ENCODE data around the gene TCTN3.

The TCTN3 gene

GRCh38 chr10:95657250-95657649 lies 36.5 kb downstream of the TCTN3 start:
- H3K9me3 ChIP-seq (ENCODE audit: control insufficient read depth in 1 of 2, low read length in 2 of 2) = no peaks in the 10 kb centered on the region
- no peak overlapping the region for H3K27ac ChIP-seq (ENCODE audit: low read depth, low read length)
- peak overlapping the region; percentile 68 to 82 for H3K9ac ChIP-seq (ENCODE audit: low read depth in 1 of 2, low read length in 2 of 2)
- H3K4me1 ChIP-seq (ENCODE audit: control insufficient read depth in 1 of 2, insufficient read depth in 2 of 2, low read length in 2 of 2) = peaks cover 7 to 18% of the 10 kb centered on the region in 2 donors
- no peaks in the 10 kb centered on the region for H3K27me3 ChIP-seq (ENCODE audit: control insufficient read depth in 1 of 2, insufficient read depth in 2 of 2, low read length in 2 of 2)
- peaks cover 0 to 9% of the 10 kb centered on the region in 2 donors for H3K36me3 ChIP-seq (ENCODE audit: control insufficient read depth in 1 of 2, insufficient read depth in 2 of 2, low read length in 2 of 2)
- H3K4me3 ChIP-seq (ENCODE audit: low read depth in 1 of 2, low read length in 2 of 2) = peak overlapping the region; percentile 88 to 91

- H3K4me3 ChIP-seq (ENCODE audit: low read depth in 1 of 2, low read length in 2 of 2) = peak within 1 kb of the TSS; percentile 88 to 91
- H3K27ac ChIP-seq (ENCODE audit: low read depth, low read length) = peak within 1 kb of the TSS; percentile 71
- peaks cover 7 to 18% of the 10 kb centered on the region in 2 donors for H3K4me1 ChIP-seq (ENCODE audit: control insufficient read depth in 1 of 2, insufficient read depth in 2 of 2, low read length in 2 of 2)
- no peaks in the 10 kb centered on the region for H3K27me3 ChIP-seq (ENCODE audit: control insufficient read depth in 1 of 2, insufficient read depth in 2 of 2, low read length in 2 of 2)
- H3K9me3 ChIP-seq (ENCODE audit: control insufficient read depth in 1 of 2, low read length in 2 of 2) = no peaks in the 10 kb centered on the region
- peaks cover 0 to 16% of the 10 kb centered on the region in 2 donors for H3K36me3 ChIP-seq (ENCODE audit: control insufficient read depth in 1 of 2, insufficient read depth in 2 of 2, low read length in 2 of 2)
- peak within 1 kb of the TSS; percentile 82 to 87 for H3K9ac ChIP-seq (ENCODE audit: low read depth in 1 of 2, low read length in 2 of 2)
Measured at GRCh38 chr10:95656291-95657164, 37.2 kb downstream of the TCTN3 start, which contains the start of gene ALDH18A1. Gene ALDH18A1, minus strand, starts transcription at chr10:95656711. Its CDS starts 3,334 bp downstream, at chr10:95653377.

- H3K27ac ChIP-seq (ENCODE audit: low read depth, low read length) = peak overlapping the region; percentile 71
- peak overlapping the region; percentile 82 to 87 for H3K9ac ChIP-seq (ENCODE audit: low read depth in 1 of 2, low read length in 2 of 2)
- peak overlapping the region; percentile 88 to 91 for H3K4me3 ChIP-seq (ENCODE audit: low read depth in 1 of 2, low read length in 2 of 2)
- no peaks in the 10 kb centered on the region for H3K9me3 ChIP-seq (ENCODE audit: control insufficient read depth in 1 of 2, low read length in 2 of 2)
- H3K27me3 ChIP-seq (ENCODE audit: control insufficient read depth in 1 of 2, insufficient read depth in 2 of 2, low read length in 2 of 2) = no peaks in the 10 kb centered on the region
- peaks cover 7 to 18% of the 10 kb centered on the region in 2 donors for H3K4me1 ChIP-seq (ENCODE audit: control insufficient read depth in 1 of 2, insufficient read depth in 2 of 2, low read length in 2 of 2)
- peaks cover 0 to 22% of the 10 kb centered on the region in 2 donors for H3K36me3 ChIP-seq (ENCODE audit: control insufficient read depth in 1 of 2, insufficient read depth in 2 of 2, low read length in 2 of 2)
Measured at GRCh38 chr10:95655571-95656290, 38.0 kb downstream of the TCTN3 start.

- Histone ChIP-seq H3K9me3 (ENCODE audit: control insufficient read depth in 1 of 2, low read length in 2 of 2) (no peaks in the 10 kb centered on the region), H3K36me3 (ENCODE audit: control insufficient read depth in 1 of 2, insufficient read depth in 2 of 2, low read length in 2 of 2) (peaks cover 0 to 28% of the 10 kb centered on the region in 2 donors), H3K27me3 (ENCODE audit: control insufficient read depth in 1 of 2, insufficient read depth in 2 of 2, low read length in 2 of 2) (no peaks in the 10 kb centered on the region), H3K27ac (ENCODE audit: low read depth, low read length) (no peak overlapping the region), H3K4me3 (ENCODE audit: low read depth in 1 of 2, low read length in 2 of 2) (no peak overlapping the region), H3K4me1 (ENCODE audit: control insufficient read depth in 1 of 2, insufficient read depth in 2 of 2, low read length in 2 of 2) (peaks cover 7 to 10% of the 10 kb centered on the region in 2 donors), H3K9ac (ENCODE audit: low read depth in 1 of 2, low read length in 2 of 2) (no peak overlapping the region)
Measured at GRCh38 chr10:95653895-95654294, 39.8 kb downstream of the TCTN3 start.

- Histone ChIP-seq H3K9ac (ENCODE audit: low read depth in 1 of 2, low read length in 2 of 2) (no peak overlapping the region), H3K36me3 (ENCODE audit: control insufficient read depth in 1 of 2, insufficient read depth in 2 of 2, low read length in 2 of 2) (peaks cover 11 to 45% of the 10 kb centered on the region in 2 donors), H3K9me3 (ENCODE audit: control insufficient read depth in 1 of 2, low read length in 2 of 2) (no peaks in the 10 kb centered on the region), H3K4me3 (ENCODE audit: low read depth in 1 of 2, low read length in 2 of 2) (no peak overlapping the region), H3K27ac (ENCODE audit: low read depth, low read length) (no peak overlapping the region), H3K27me3 (ENCODE audit: control insufficient read depth in 1 of 2, insufficient read depth in 2 of 2, low read length in 2 of 2) (no peaks in the 10 kb centered on the region), H3K4me1 (ENCODE audit: control insufficient read depth in 1 of 2, insufficient read depth in 2 of 2, low read length in 2 of 2) (peaks cover 10 to 21% of the 10 kb centered on the region in 2 donors)
Measured at GRCh38 chr10:95651346-95652060, 42.2 kb downstream of the TCTN3 start.

GRCh38 chr10:95650232-95650631 lies 43.5 kb downstream of the TCTN3 start:
- H3K9me3 ChIP-seq (ENCODE audit: control insufficient read depth in 1 of 2, low read length in 2 of 2) = no peaks in the 10 kb centered on the region
- no peak overlapping the region for H3K4me3 ChIP-seq (ENCODE audit: low read depth in 1 of 2, low read length in 2 of 2)
- H3K36me3 ChIP-seq (ENCODE audit: control insufficient read depth in 1 of 2, insufficient read depth in 2 of 2, low read length in 2 of 2) = peaks cover 11 to 45% of the 10 kb centered on the region in 2 donors
- no peaks in the 10 kb centered on the region for H3K27me3 ChIP-seq (ENCODE audit: control insufficient read depth in 1 of 2, insufficient read depth in 2 of 2, low read length in 2 of 2)
- H3K27ac ChIP-seq (ENCODE audit: low read depth, low read length) = no peak overlapping the region
- H3K4me1 ChIP-seq (ENCODE audit: control insufficient read depth in 1 of 2, insufficient read depth in 2 of 2, low read length in 2 of 2) = peaks cover 14 to 27% of the 10 kb centered on the region in 2 donors
- H3K9ac ChIP-seq (ENCODE audit: low read depth in 1 of 2, low read length in 2 of 2) = no peak overlapping the region

GRCh38 chr10:95648138-95648537 lies 45.6 kb downstream of the TCTN3 start:
- peaks cover 11 to 46% of the 10 kb centered on the region in 2 donors for H3K36me3 ChIP-seq (ENCODE audit: control insufficient read depth in 1 of 2, insufficient read depth in 2 of 2, low read length in 2 of 2)
- no peak overlapping the region for H3K4me3 ChIP-seq (ENCODE audit: low read depth in 1 of 2, low read length in 2 of 2)
- H3K4me1 ChIP-seq (ENCODE audit: control insufficient read depth in 1 of 2, insufficient read depth in 2 of 2, low read length in 2 of 2) = peaks cover 20 to 39% of the 10 kb centered on the region in 2 donors
- no peak overlapping the region for H3K9ac ChIP-seq (ENCODE audit: low read depth in 1 of 2, low read length in 2 of 2)
- H3K27ac ChIP-seq (ENCODE audit: low read depth, low read length) = no peak overlapping the region
- H3K27me3 ChIP-seq (ENCODE audit: control insufficient read depth in 1 of 2, insufficient read depth in 2 of 2, low read length in 2 of 2) = no peaks in the 10 kb centered on the region
- no peaks in the 10 kb centered on the region for H3K9me3 ChIP-seq (ENCODE audit: control insufficient read depth in 1 of 2, low read length in 2 of 2)

GRCh38 chr10:95646160-95646559 lies 47.6 kb downstream of the TCTN3 start:
- Histone ChIP-seq H3K4me3 (ENCODE audit: low read depth in 1 of 2, low read length in 2 of 2) (no peak overlapping the region), H3K27me3 (ENCODE audit: control insufficient read depth in 1 of 2, insufficient read depth in 2 of 2, low read length in 2 of 2) (no peaks in the 10 kb centered on the region), H3K9ac (ENCODE audit: low read depth in 1 of 2, low read length in 2 of 2) (peak overlapping the region in 1 of 2 donors; percentile 54), H3K9me3 (ENCODE audit: control insufficient read depth in 1 of 2, low read length in 2 of 2) (no peaks in the 10 kb centered on the region), H3K36me3 (ENCODE audit: control insufficient read depth in 1 of 2, insufficient read depth in 2 of 2, low read length in 2 of 2) (peaks cover 20 to 46% of the 10 kb centered on the region in 2 donors), H3K4me1 (ENCODE audit: control insufficient read depth in 1 of 2, insufficient read depth in 2 of 2, low read length in 2 of 2) (peaks cover 20 to 39% of the 10 kb centered on the region in 2 donors), H3K27ac (ENCODE audit: low read depth, low read length) (peak overlapping the region; percentile 47)

GRCh38 chr10:95644901-95645300 lies 48.8 kb downstream of the TCTN3 start:
- no peaks in the 10 kb centered on the region for H3K9me3 ChIP-seq (ENCODE audit: control insufficient read depth in 1 of 2, low read length in 2 of 2)
- peak overlapping the region in 1 of 2 donors; percentile 12 for H3K9ac ChIP-seq (ENCODE audit: low read depth in 1 of 2, low read length in 2 of 2)
- H3K4me3 ChIP-seq (ENCODE audit: low read depth in 1 of 2, low read length in 2 of 2) = no peak overlapping the region
- H3K27me3 ChIP-seq (ENCODE audit: control insufficient read depth in 1 of 2, insufficient read depth in 2 of 2, low read length in 2 of 2) = no peaks in the 10 kb centered on the region
- no peak overlapping the region for H3K27ac ChIP-seq (ENCODE audit: low read depth, low read length)
- H3K36me3 ChIP-seq (ENCODE audit: control insufficient read depth in 1 of 2, insufficient read depth in 2 of 2, low read length in 2 of 2) = peaks cover 26 to 50% of the 10 kb centered on the region in 2 donors
- H3K4me1 ChIP-seq (ENCODE audit: control insufficient read depth in 1 of 2, insufficient read depth in 2 of 2, low read length in 2 of 2) = peaks cover 20 to 39% of the 10 kb centered on the region in 2 donors

Measured in duodenal mucosa (tissue), 2 donors.